22Rv1 (cell line): Measurements from ENCODE around the gene MTMR11.
"Not testable (repeated sequence)": the region's sequence is repeated elsewhere in the genome, so short reads cannot be mapped to it uniquely, and the experiment has no call there.

Source experiments
- ZFX ChIP-seq: fragments of 450-650 bp; IDR thresholded peaks from 2 replicates; pipeline ENCODE4 v1.6.1; 2017; ENCODE audit warnings: antibody characterized with exemption, borderline replicate concordance
- TF ChIP-seq, protein P1 (sequence below): fragments of 450-650 bp; IDR thresholded peaks from 2 replicates; pipeline ENCODE4 v1.5.1; 2017; ENCODE audit warnings: mild to moderate bottlenecking

DNA sequence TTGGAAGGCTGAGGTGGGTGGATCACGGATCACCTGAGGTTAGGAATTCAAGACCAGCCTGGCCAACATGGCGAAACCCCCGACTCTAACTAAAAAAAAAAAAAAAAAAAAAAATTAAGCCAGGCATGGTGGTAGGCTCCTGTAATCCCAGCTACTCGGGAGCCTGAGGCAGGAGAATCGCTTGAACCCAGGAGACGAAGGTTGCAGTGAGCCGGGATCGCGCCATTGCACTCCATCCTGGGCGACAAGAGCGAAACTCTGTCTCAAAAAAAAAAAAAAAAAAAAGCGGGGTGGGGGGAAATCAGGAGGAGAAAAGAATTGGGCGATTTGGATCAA lies 2.0 kb upstream of the MTMR11 start:
- TF ChIP-seq, protein P1, sequence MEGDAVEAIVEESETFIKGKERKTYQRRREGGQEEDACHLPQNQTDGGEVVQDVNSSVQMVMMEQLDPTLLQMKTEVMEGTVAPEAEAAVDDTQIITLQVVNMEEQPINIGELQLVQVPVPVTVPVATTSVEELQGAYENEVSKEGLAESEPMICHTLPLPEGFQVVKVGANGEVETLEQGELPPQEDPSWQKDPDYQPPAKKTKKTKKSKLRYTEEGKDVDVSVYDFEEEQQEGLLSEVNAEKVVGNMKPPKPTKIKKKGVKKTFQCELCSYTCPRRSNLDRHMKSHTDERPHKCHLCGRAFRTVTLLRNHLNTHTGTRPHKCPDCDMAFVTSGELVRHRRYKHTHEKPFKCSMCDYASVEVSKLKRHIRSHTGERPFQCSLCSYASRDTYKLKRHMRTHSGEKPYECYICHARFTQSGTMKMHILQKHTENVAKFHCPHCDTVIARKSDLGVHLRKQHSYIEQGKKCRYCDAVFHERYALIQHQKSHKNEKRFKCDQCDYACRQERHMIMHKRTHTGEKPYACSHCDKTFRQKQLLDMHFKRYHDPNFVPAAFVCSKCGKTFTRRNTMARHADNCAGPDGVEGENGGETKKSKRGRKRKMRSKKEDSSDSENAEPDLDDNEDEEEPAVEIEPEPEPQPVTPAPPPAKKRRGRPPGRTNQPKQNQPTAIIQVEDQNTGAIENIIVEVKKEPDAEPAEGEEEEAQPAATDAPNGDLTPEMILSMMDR = not testable (repeated sequence)
- TF ChIP-seq ZFX = not testable (repeated sequence)
